RWPE1 (cell line): Measurements from ENCODE around the gene KLRF1.

Source experiments
- CTCF ChIA-PET: fragments of 350-600 bp; sonication (Branson Sonifier 250); formaldehyde crosslinking; extraction: SDS; loops from one replicate; lab custom pipeline; 2021; lab: Yijun Ruan, JAX
- POLR2A ChIA-PET: fragments of 400-600 bp; formaldehyde crosslinking; extraction: SDS; loops from one replicate; lab custom pipeline; 2020; ENCODE audit warnings: antibody characterized with exemption; ENCODE audit not compliant: low non-redundant PET; lab: Yijun Ruan, JAX
- DNase-seq: peaks from one replicate; pipeline ENCODE4 v3.0.0; 2012; ENCODE audit warnings: low spot score
- H3K27ac ChIP-seq: fragments of 450-650 bp; 2 replicates; pipeline ENCODE4 v1.5.1; 2017
- CTCF ChIP-seq: fragments of 450-650 bp; conservative IDR thresholded peaks from 2 replicates; pipeline ENCODE4 v1.5.1; 2017; ENCODE audit warnings: low read depth, mild to moderate bottlenecking

KLRF1 gene

GRCh38 chr12:9883175-9883574 lies 55.9 kb downstream of the KLRF1 start:
- ChIA-PET POLR2A (no interaction called here), CTCF (no interaction called here)
- no peak overlapping the region for H3K27ac ChIP-seq
- no peak for DNase-seq
- TF ChIP-seq CTCF = no peak

- POLR2A ChIA-PET = no interaction called here
- CTCF ChIA-PET = no interaction called here
- no peak for DNase-seq
- H3K27ac ChIP-seq = no peak overlapping the region
- TF ChIP-seq CTCF = no peak
Measured at GRCh38 chr12:9888665-9889273, 61.5 kb downstream of the KLRF1 start.
